ENCODE data around the gene EP400. TPM values are rescaled to one million over a fixed set of nuclear protein-coding genes. Genes with fewer than 3 reads are reported as not detected.

EP400 gene
- total RNA-seq, 1 experiment from 2014 or later: 80.1 TPM

GRCh38 chr12:131909752-131910219 lies 40.0 kb upstream of the EP400 start:
- peaks cover 12% of the 10 kb centered on the region for H3K4me1 ChIP-seq (ENCODE audit: insufficient read depth, low read length, poor library complexity, severe bottlenecking)
- intact Hi-C loops (cut with micrococcal nuclease; ENCODE audit: unreplicated experiment): no loop called here
- TF ChIP-seq, protein P1, sequence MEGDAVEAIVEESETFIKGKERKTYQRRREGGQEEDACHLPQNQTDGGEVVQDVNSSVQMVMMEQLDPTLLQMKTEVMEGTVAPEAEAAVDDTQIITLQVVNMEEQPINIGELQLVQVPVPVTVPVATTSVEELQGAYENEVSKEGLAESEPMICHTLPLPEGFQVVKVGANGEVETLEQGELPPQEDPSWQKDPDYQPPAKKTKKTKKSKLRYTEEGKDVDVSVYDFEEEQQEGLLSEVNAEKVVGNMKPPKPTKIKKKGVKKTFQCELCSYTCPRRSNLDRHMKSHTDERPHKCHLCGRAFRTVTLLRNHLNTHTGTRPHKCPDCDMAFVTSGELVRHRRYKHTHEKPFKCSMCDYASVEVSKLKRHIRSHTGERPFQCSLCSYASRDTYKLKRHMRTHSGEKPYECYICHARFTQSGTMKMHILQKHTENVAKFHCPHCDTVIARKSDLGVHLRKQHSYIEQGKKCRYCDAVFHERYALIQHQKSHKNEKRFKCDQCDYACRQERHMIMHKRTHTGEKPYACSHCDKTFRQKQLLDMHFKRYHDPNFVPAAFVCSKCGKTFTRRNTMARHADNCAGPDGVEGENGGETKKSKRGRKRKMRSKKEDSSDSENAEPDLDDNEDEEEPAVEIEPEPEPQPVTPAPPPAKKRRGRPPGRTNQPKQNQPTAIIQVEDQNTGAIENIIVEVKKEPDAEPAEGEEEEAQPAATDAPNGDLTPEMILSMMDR (conservative IDR thresholded peaks at IDR 0.05; ENCODE audit: low read depth, low read length): no peak
- no peak for TF ChIP-seq EZH2 (IDR thresholded peaks at IDR 0.05; ENCODE audit: borderline replicate concordance, low read depth, low read length, poor library complexity, severe bottlenecking)
- H3K4me3 ChIP-seq (ENCODE audit: low read depth, low read length, poor library complexity, severe bottlenecking): no peak overlapping the region
- DNase-seq (ENCODE audit: low spot score): no peak
- ChIA-PET CTCF (no interaction called here), POLR2A (ENCODE audit: low non-redundant PET) (no interaction called here)
- no peak overlapping the region for H3K27ac ChIP-seq (ENCODE audit: low read depth, low read length, poor library complexity, severe bottlenecking)
- peaks cover 46% of the 10 kb centered on the region for H3K36me3 ChIP-seq (ENCODE audit: insufficient read depth, low read length, poor library complexity, severe bottlenecking)
- no peaks in the 10 kb centered on the region for H3K9me3 ChIP-seq (ENCODE audit: low read depth, low read length, poor library complexity, severe bottlenecking)
- H3K27me3 ChIP-seq (replicated peaks; ENCODE audit: insufficient read depth, low read depth, low read length, poor library complexity): no peaks in the 10 kb centered on the region
- no TSS peak for BruUV-seq (replicated peaks)

DNA sequence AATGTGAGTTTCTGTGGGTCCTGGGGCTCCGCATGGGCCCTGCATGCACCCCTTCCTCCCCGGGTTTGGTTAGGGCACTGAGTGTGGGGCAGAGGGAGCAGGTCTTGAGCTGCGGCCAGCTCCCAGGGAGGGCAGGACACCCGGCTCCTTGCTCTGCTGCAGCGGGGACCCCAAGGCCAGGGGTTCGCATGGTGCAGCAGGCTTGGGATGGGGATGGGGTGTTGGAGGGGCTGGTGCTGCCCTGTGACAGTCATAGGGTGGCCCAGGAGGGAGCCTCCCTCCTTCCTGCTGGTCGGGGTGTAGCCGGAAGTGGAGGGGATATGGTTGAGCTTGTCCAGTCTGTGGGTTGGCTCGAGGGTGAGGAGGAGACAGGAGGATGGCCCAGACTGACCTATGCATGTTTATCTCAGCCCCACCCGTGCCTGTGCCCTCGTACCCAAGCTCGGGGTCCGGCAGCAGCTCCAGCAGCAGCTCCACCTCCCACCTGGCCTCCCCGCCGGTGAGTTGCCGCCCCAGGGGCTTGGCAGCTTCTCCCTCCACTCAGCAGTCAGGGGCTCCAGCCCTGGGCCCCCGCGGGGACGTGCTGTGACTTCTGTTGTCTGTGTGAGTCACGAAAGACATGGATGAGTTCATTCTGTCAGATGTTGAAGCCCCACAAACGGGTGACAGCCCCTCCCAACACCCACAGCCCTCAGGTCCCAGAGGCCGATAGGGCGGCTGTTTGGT lies 39.3 kb upstream of the EP400 start:
- Histone ChIP-seq H3K4me1 (ENCODE audit: insufficient read depth, low read length, poor library complexity, severe bottlenecking) (peaks cover 12% of the 10 kb centered on the region), H3K4me3 (ENCODE audit: low read depth, low read length, poor library complexity, severe bottlenecking) (no peak overlapping the region), H3K9me3 (ENCODE audit: low read depth, low read length, poor library complexity, severe bottlenecking) (no peaks in the 10 kb centered on the region), H3K27ac (ENCODE audit: low read depth, low read length, poor library complexity, severe bottlenecking) (no peak overlapping the region), H3K27me3 (replicated peaks; ENCODE audit: insufficient read depth, low read depth, low read length, poor library complexity) (no peaks in the 10 kb centered on the region), H3K36me3 (ENCODE audit: insufficient read depth, low read length, poor library complexity, severe bottlenecking) (peaks cover 52% of the 10 kb centered on the region)
- peak; percentile 28 for DNase-seq (ENCODE audit: low spot score)
- intact Hi-C loops (cut with micrococcal nuclease; ENCODE audit: unreplicated experiment): no loop called here
- TF ChIP-seq, protein P1 (conservative IDR thresholded peaks at IDR 0.05; ENCODE audit: low read depth, low read length): no peak
- TF ChIP-seq EZH2 (IDR thresholded peaks at IDR 0.05; ENCODE audit: borderline replicate concordance, low read depth, low read length, poor library complexity, severe bottlenecking): no peak
- ChIA-PET CTCF (interaction anchor here (0.5 kb wide), 1 partner anchor 311 kb away, joined by 8 read pairs; no protein-coding TSS in a partner anchor), POLR2A (ENCODE audit: low non-redundant PET) (no interaction called here)
- BruUV-seq (replicated peaks): no TSS peak

DNA sequence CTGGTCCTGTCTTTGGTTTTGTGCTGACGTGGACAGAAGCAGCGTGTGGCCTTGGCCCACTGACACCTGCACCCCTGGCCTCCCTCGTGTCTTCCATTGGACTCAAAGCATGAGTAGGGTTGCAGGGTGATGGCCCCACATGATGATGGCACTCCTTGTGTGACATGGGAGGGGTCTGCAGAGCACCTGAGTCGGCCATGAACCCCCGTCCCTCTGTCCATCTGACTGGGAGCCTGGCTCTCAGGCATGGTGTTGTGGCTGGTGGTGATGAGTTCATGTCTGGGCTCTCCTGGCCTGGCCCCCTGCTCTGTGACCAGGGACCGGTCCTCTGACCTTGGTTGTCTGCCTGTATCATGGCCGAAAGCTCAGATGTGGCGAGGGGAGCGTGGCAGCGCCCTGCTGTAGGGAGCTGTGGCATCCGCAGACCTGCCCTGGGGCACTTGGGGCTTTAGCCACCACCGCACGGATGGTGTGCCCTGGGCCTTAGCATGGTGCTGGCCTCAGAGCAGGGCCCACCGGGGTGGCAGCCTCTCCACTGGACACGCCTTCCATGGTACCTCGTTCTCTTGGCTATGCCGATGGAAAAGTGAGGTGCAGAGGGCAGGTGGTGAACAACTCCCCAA lies 38.6 kb upstream of the EP400 start:
- POLR2A ChIA-PET (ENCODE audit: low non-redundant PET): no interaction called here

More for the DNA sequence above, 38.6 kb upstream of the EP400 start:
- no TSS peak for BruUV-seq (replicated peaks)
- TF ChIP-seq, protein P1 (conservative IDR thresholded peaks at IDR 0.05; ENCODE audit: low read depth, low read length): no peak
- Histone ChIP-seq H3K27me3 (replicated peaks; ENCODE audit: insufficient read depth, low read depth, low read length, poor library complexity) (no peaks in the 10 kb centered on the region), H3K4me1 (ENCODE audit: insufficient read depth, low read length, poor library complexity, severe bottlenecking) (peaks cover 12% of the 10 kb centered on the region), H3K4me3 (ENCODE audit: low read depth, low read length, poor library complexity, severe bottlenecking) (no peak overlapping the region), H3K27ac (ENCODE audit: low read depth, low read length, poor library complexity, severe bottlenecking) (no peak overlapping the region), H3K9me3 (ENCODE audit: low read depth, low read length, poor library complexity, severe bottlenecking) (no peaks in the 10 kb centered on the region), H3K36me3 (ENCODE audit: insufficient read depth, low read length, poor library complexity, severe bottlenecking) (peaks cover 58% of the 10 kb centered on the region)
- CTCF ChIA-PET: no interaction called here
- DNase-seq (ENCODE audit: low spot score): no peak
- intact Hi-C loops (cut with micrococcal nuclease; ENCODE audit: unreplicated experiment): no loop called here
